SK-N-SH (cell line): Measurements from ENCODE around the gene POLR3GL.

ENCODE experiments used
- NRF1 ChIP-seq: IDR thresholded peaks from 2 replicates; pipeline ENCODE4 v1.6.1; 2012; ENCODE audit warnings: low read depth, mild to moderate bottlenecking, low read length
- TF ChIP-seq, protein P1 (sequence below): fragments of 200-600 bp; sonication (generic); IDR thresholded peaks from 2 replicates; pipeline ENCODE4 v1.6.1; 2017; ENCODE audit warnings: antibody characterized with exemption, mild to moderate bottlenecking, moderate library complexity
- TF ChIP-seq, protein P2 (sequence below): IDR thresholded peaks from 2 replicates; pipeline ENCODE4 v1.6.1; 2012; ENCODE audit warnings: mild to moderate bottlenecking, low read depth, low read length, moderate library complexity

DNA sequence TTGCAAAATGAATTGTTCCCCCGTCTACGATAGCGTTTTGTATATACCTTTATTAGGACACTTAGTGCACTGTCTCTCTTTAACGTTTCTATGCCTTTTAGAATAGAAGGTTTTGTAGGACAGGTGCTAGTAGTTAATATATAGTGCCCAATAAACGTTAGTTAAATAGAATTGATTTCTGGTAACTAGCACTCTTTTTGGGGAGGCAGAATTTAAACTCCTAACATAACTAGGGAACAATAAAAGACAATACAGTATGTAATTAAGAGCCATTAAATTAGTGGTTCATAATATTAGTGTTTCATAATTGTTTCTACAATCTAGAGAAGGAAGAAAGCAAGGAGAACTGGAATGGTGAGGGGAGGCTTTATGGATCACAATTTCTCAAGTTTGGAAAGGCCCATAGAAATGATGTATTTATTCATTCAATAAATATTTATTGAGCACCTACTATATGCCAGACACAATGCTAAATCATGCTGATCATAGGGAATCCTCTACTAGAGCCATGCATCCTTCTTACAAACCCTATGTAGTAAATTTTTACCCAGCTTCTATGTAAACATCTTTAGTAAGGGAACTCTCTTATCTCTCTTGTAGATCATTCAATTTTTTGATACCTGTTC is 742 bp downstream of the POLR3GL start:
- TF ChIP-seq, protein P1, sequence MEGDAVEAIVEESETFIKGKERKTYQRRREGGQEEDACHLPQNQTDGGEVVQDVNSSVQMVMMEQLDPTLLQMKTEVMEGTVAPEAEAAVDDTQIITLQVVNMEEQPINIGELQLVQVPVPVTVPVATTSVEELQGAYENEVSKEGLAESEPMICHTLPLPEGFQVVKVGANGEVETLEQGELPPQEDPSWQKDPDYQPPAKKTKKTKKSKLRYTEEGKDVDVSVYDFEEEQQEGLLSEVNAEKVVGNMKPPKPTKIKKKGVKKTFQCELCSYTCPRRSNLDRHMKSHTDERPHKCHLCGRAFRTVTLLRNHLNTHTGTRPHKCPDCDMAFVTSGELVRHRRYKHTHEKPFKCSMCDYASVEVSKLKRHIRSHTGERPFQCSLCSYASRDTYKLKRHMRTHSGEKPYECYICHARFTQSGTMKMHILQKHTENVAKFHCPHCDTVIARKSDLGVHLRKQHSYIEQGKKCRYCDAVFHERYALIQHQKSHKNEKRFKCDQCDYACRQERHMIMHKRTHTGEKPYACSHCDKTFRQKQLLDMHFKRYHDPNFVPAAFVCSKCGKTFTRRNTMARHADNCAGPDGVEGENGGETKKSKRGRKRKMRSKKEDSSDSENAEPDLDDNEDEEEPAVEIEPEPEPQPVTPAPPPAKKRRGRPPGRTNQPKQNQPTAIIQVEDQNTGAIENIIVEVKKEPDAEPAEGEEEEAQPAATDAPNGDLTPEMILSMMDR, result no peak
- TF ChIP-seq NRF1, result no peak
- TF ChIP-seq, protein P2, sequence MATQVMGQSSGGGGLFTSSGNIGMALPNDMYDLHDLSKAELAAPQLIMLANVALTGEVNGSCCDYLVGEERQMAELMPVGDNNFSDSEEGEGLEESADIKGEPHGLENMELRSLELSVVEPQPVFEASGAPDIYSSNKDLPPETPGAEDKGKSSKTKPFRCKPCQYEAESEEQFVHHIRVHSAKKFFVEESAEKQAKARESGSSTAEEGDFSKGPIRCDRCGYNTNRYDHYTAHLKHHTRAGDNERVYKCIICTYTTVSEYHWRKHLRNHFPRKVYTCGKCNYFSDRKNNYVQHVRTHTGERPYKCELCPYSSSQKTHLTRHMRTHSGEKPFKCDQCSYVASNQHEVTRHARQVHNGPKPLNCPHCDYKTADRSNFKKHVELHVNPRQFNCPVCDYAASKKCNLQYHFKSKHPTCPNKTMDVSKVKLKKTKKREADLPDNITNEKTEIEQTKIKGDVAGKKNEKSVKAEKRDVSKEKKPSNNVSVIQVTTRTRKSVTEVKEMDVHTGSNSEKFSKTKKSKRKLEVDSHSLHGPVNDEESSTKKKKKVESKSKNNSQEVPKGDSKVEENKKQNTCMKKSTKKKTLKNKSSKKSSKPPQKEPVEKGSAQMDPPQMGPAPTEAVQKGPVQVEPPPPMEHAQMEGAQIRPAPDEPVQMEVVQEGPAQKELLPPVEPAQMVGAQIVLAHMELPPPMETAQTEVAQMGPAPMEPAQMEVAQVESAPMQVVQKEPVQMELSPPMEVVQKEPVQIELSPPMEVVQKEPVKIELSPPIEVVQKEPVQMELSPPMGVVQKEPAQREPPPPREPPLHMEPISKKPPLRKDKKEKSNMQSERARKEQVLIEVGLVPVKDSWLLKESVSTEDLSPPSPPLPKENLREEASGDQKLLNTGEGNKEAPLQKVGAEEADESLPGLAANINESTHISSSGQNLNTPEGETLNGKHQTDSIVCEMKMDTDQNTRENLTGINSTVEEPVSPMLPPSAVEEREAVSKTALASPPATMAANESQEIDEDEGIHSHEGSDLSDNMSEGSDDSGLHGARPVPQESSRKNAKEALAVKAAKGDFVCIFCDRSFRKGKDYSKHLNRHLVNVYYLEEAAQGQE, result no peak
